OCI-LY3 (cell line): Measurements from ENCODE around the gene IDS.

Source experiments
- H2AFZ ChIP-seq: fragments of 200-600, 300-600 bp; shearing (Covaris generic); 2 replicates; pipeline ENCODE4 v1.6.0; 2014; ENCODE audit warnings: antibody characterized with exemption, low read depth, low read length
- H3K27ac ChIP-seq: fragments of 200-600, 300-600 bp; sonication (generic); 2 replicates; pipeline ENCODE4 v1.5.1; 2014; ENCODE audit warnings: mild to moderate bottlenecking, low read length, moderate library complexity, mixed read lengths
- H3K27me3 ChIP-seq: fragments of 200-600, 300-600 bp; sonication (generic); 2 replicates; pipeline ENCODE4 v1.6.1; 2014; ENCODE audit warnings: low read depth, low read length, mixed read lengths
- H3K36me3 ChIP-seq: fragments of 200-600, 300-600 bp; sonication (generic); replicated peaks from 2 replicates; pipeline ENCODE3; 2014; ENCODE audit warnings: low read depth, low read length, mixed read lengths
- H3K4me1 ChIP-seq: fragments of 300-600, 200-600 bp; sonication (generic); 2 replicates; pipeline ENCODE4 v1.6.1; 2014; ENCODE audit warnings: low read length, mixed read lengths
- H3K4me2 ChIP-seq: fragments of 200-600, 300-600 bp; sonication (generic); 2 replicates; pipeline ENCODE4 v1.6.1; 2014; ENCODE audit warnings: low read length, mixed read lengths
- H3K4me3 ChIP-seq: fragments of 300-600, 200-600 bp; sonication (generic); 2 replicates; pipeline ENCODE4 v1.5.1; 2014; ENCODE audit warnings: antibody characterized with exemption, mild to moderate bottlenecking, low read length, moderate library complexity
- H3K79me2 ChIP-seq: fragments of 300-600, 200-600 bp; shearing (Covaris generic); 2 replicates; pipeline ENCODE4 v1.6.1; 2014; ENCODE audit warnings: mild to moderate bottlenecking, low read length, mixed read lengths
- H3K9ac ChIP-seq: fragments of 300-600, 200-600 bp; shearing (Covaris generic); 2 replicates; pipeline ENCODE4 v1.6.0; 2014; ENCODE audit warnings: mild to moderate bottlenecking, low read length, moderate library complexity
- H3K9me3 ChIP-seq: fragments of 200-600, 300-600 bp; shearing (Covaris generic); 2 replicates; pipeline ENCODE4 v1.6.1; 2014; ENCODE audit warnings: low read length, mixed read lengths; ENCODE audit not compliant: insufficient read depth
- H4K20me1 ChIP-seq: fragments of 200-600, 300-600 bp; sonication (generic); 2 replicates; pipeline ENCODE4 v1.6.1; 2016; ENCODE audit warnings: low read length, mixed read lengths; ENCODE audit not compliant: insufficient read depth
- EZH2phosphoT487 ChIP-seq: fragments of 200-600 bp; shearing (Covaris generic); IDR thresholded peaks from 2 replicates; pipeline ENCODE4 v1.6.1; 2018; ENCODE audit warnings: antibody characterized with exemption, mixed run types, low read depth
- TF ChIP-seq, protein P1 (sequence below): fragments of 200-600, 300-600 bp; sonication (generic); IDR thresholded peaks from 2 replicates; pipeline ENCODE4 v1.5.1; 2014; ENCODE audit warnings: antibody characterized with exemption, low read length, low read depth

The IDS gene

DNA sequence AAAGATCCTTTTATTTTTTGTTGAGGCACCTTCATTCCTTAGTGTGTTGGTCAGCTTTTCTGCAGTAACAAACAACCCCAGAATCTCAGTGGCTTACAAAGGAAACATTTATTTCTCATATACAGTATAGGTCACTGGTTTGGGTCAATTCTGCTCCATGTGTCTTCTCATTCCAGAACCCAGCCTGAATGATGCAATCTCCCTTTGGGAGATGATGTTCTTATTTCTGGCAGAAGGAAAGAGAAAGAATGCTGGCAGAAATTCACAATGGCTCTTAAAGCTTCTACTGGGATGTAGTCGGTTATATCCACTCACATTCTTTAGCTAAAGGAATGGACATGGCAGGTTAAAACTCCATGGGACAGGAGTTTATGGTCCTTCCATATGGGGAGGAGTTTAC is 42.3 kb downstream of the IDS start:
- Histone ChIP-seq H2AFZ (no peak overlapping the region), H3K4me1 (no peaks in the 10 kb centered on the region), H3K4me2 (no peak overlapping the region), H3K36me3 (no peaks in the 10 kb centered on the region), H3K27me3 (no peaks in the 10 kb centered on the region), H3K4me3 (no peak overlapping the region), H3K9ac (no peak overlapping the region), H3K27ac (no peak overlapping the region), H4K20me1 (no peaks in the 10 kb centered on the region), H3K9me3 (no peaks in the 10 kb centered on the region), H3K79me2 (no peaks in the 10 kb centered on the region)
- no peak for TF ChIP-seq EZH2phosphoT487
- TF ChIP-seq, protein P1, sequence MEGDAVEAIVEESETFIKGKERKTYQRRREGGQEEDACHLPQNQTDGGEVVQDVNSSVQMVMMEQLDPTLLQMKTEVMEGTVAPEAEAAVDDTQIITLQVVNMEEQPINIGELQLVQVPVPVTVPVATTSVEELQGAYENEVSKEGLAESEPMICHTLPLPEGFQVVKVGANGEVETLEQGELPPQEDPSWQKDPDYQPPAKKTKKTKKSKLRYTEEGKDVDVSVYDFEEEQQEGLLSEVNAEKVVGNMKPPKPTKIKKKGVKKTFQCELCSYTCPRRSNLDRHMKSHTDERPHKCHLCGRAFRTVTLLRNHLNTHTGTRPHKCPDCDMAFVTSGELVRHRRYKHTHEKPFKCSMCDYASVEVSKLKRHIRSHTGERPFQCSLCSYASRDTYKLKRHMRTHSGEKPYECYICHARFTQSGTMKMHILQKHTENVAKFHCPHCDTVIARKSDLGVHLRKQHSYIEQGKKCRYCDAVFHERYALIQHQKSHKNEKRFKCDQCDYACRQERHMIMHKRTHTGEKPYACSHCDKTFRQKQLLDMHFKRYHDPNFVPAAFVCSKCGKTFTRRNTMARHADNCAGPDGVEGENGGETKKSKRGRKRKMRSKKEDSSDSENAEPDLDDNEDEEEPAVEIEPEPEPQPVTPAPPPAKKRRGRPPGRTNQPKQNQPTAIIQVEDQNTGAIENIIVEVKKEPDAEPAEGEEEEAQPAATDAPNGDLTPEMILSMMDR, result no peak

GRCh38 chrX:149461746-149462145 is 43.4 kb downstream of the IDS start:
- Histone ChIP-seq H3K4me2 (no peak overlapping the region), H3K27me3 (no peaks in the 10 kb centered on the region), H2AFZ (no peak overlapping the region), H4K20me1 (no peaks in the 10 kb centered on the region), H3K79me2 (no peaks in the 10 kb centered on the region), H3K9me3 (no peaks in the 10 kb centered on the region), H3K9ac (no peak overlapping the region), H3K36me3 (no peaks in the 10 kb centered on the region), H3K4me1 (no peaks in the 10 kb centered on the region), H3K27ac (no peak overlapping the region), H3K4me3 (no peak overlapping the region)
- TF ChIP-seq, protein P1, result no peak
- no peak for TF ChIP-seq EZH2phosphoT487

GRCh38 chrX:149458586-149458985 is 46.5 kb downstream of the IDS start:
- no peaks in the 10 kb centered on the region for H3K79me2 ChIP-seq
- no peak overlapping the region for H2AFZ ChIP-seq
- no peaks in the 10 kb centered on the region for H3K4me1 ChIP-seq
- no peak overlapping the region for H3K4me3 ChIP-seq
- H3K27ac ChIP-seq, result no peak overlapping the region
- no peaks in the 10 kb centered on the region for H4K20me1 ChIP-seq
- H3K9me3 ChIP-seq, result no peaks in the 10 kb centered on the region
- no peaks in the 10 kb centered on the region for H3K36me3 ChIP-seq
- no peak overlapping the region for H3K9ac ChIP-seq
- no peaks in the 10 kb centered on the region for H3K27me3 ChIP-seq
- no peak overlapping the region for H3K4me2 ChIP-seq
- TF ChIP-seq, protein P1, result no peak
- TF ChIP-seq EZH2phosphoT487, result no peak

DNA sequence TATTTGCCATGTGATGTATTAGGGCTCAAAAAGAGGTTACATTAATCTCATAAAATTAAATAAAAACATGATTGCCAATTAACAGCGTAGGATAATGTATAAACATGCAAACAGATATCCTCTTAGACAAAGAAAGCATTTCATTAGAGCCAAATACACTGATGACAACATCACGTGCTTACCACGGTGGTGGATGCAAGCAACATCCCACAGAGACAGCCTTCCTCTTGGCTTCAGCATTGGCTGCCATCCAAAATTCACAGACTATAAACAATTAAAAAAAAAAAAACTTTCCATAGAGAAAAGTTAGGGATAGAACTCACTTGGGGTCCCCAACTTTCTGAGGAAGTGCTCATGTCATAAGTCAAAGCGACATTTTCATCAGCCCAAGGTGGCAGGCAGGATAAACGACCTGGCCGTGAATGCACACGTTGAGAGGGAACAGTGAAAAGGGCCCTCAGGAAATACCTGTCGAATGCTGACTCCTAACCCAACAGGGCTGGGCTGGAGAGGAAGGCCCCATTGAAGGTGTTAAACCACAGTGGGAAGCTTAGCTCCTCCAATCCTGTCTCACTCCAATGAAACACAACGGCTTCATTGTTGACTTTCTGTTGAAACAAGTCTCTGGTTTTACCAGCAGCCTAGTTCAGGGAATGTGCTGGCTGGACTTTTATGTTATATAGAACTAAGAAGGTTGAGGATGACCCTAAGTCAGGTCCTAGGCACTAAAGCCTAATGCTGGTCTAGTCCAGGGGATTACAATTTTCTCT is 48.4 kb downstream of the IDS start:
- H3K9ac ChIP-seq, result no peak overlapping the region
- H3K79me2 ChIP-seq, result no peaks in the 10 kb centered on the region
- TF ChIP-seq, protein P1, result no peak
- TF ChIP-seq EZH2phosphoT487, result no peak
- no peak overlapping the region for H3K27ac ChIP-seq
- H3K4me1 ChIP-seq, result no peaks in the 10 kb centered on the region
- no peaks in the 10 kb centered on the region for H3K9me3 ChIP-seq
- no peak overlapping the region for H3K4me3 ChIP-seq
- H2AFZ ChIP-seq, result no peak overlapping the region
- no peaks in the 10 kb centered on the region for H4K20me1 ChIP-seq
- no peaks in the 10 kb centered on the region for H3K36me3 ChIP-seq
- no peaks in the 10 kb centered on the region for H3K27me3 ChIP-seq
- H3K4me2 ChIP-seq, result no peak overlapping the region
